Karpas-422 (cell line): ENCODE results near the gene SYS1. TPM values are rescaled to one million over a fixed set of nuclear protein-coding genes. Genes with fewer than 3 reads are reported as not detected.

ENCODE experiments used
- DNase-seq: peaks from one replicate; pipeline ENCODE4 v3.0.0-alpha.2; 2015
- H2AFZ ChIP-seq: fragments of 200-600 bp; sonication (generic); 2 replicates; pipeline ENCODE4 v1.6.1; 2014; ENCODE audit warnings: antibody characterized with exemption, low read length, mixed read lengths
- H3K27ac ChIP-seq: fragments of 200-600 bp; sonication (generic); 2 replicates; pipeline ENCODE4 v1.5.1; 2014; ENCODE audit warnings: mild to moderate bottlenecking, low read length, moderate library complexity
- H3K27me3 ChIP-seq: fragments of 200-600 bp; sonication (generic); 2 replicates; pipeline ENCODE4 v1.6.1; 2014; ENCODE audit warnings: low read length, mixed read lengths
- H3K36me3 ChIP-seq: fragments of 200-600 bp; sonication (generic); 2 replicates; pipeline ENCODE4 v1.6.1; 2014; ENCODE audit warnings: low read length, mixed read lengths; ENCODE audit not compliant: insufficient read depth
- H3K4me1 ChIP-seq: fragments of 200-600 bp; sonication (generic); 2 replicates; pipeline ENCODE4 v1.6.1; 2014; ENCODE audit warnings: mild to moderate bottlenecking, low read length, mixed read lengths
- H3K4me2 ChIP-seq: fragments of 200-600 bp; sonication (generic); 2 replicates; pipeline ENCODE4 v1.6.1; 2014; ENCODE audit warnings: low read length, low read depth, mild to moderate bottlenecking; ENCODE audit not compliant: poor library complexity, severe bottlenecking
- H3K4me3 ChIP-seq: fragments of 200-600 bp; sonication (generic); 2 replicates; pipeline ENCODE4 v1.5.1; 2014; ENCODE audit warnings: mild to moderate bottlenecking, antibody characterized with exemption, low read length, mixed read lengths
- H3K79me2 ChIP-seq: fragments of 200-600 bp; sonication (generic); 2 replicates; pipeline ENCODE4 v1.6.1; 2014; ENCODE audit warnings: mild to moderate bottlenecking, low read length, mixed read lengths
- H3K9ac ChIP-seq: fragments of 200-600 bp; sonication (generic); 2 replicates; pipeline ENCODE4 v1.6.0; 2014; ENCODE audit warnings: low read length
- H3K9me2 ChIP-seq: fragments of 200-600 bp; sonication (generic), shearing (Covaris generic); replicated peaks from 2 replicates; pipeline ENCODE4 v1.6.0; 2014; ENCODE audit warnings: mild to moderate bottlenecking, low read length, moderate library complexity; ENCODE audit not compliant: insufficient read depth
- H3K9me3 ChIP-seq: fragments of 300-700, 200-600 bp; sonication (generic); 2 replicates; pipeline ENCODE4 v1.6.1; 2014; ENCODE audit warnings: low read length, mixed read lengths
- H4K20me1 ChIP-seq: fragments of 200-600 bp; sonication (generic); 2 replicates; pipeline ENCODE4 v1.6.1; 2014; ENCODE audit warnings: mild to moderate bottlenecking, antibody characterized with exemption, low read length, low read depth; ENCODE audit not compliant: insufficient read depth
- total RNA-seq: library from RNA; depleted of rRNA; stranded (reverse); fragments of >200 nt; shearing (Covaris generic); gene quantifications from 2 replicates; pipeline ENCODE4 v1.2.3, GENCODE V29; 2014; ENCODE audit warnings: low replicate concordance

SYS1 gene
- total RNA-seq, 1 experiment from 2014 or later = 18.6 TPM

DNA sequence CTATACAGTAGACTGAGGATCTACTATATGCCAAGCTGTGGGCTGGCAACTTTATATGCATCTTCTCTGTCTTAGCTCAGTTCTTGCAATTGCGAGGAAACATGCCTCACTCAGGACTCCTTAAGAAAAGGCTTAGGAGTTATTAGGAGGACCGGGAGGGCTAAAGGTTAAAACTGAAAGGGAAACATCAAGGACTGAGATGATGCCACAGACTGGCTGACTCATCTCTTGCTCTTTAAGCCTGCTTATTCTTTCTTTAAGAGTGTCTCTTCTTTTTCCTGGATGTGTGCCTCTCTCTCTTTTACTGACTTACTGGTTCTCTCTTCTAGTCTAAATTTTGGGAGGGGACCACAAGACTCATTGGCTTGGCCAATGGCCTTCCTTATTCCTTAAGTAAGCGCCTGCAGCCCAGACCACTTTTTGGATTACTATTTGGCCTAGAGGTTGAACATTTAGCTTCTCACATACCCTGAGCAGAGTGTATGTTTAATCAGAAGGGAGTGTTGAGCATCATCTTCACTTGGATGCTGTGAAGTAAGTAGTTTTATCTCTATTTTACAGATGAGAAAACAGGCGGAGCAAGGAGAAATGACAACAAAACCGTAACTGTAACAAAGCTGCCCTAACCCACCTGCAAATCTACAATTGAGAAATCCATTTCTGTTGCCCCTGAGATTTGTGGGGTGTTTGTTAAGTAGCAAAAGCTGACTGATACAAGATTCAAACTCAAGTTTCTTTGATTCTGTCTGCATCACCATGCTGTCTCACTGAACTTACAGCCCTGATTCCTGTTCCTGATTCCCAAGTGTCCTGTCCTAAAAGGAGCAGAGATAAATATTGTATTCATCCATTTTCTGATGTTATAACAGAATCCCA, 7.5 kb upstream of the SYS1 start:
- Histone ChIP-seq H3K27me3 (no peaks in the 10 kb centered on the region), H3K27ac (no peak overlapping the region), H4K20me1 (no peaks in the 10 kb centered on the region), H3K79me2 (no peaks in the 10 kb centered on the region), H3K36me3 (no peaks in the 10 kb centered on the region), H3K4me2 (no peak overlapping the region), H3K9ac (no peak overlapping the region), H3K4me3 (no peak overlapping the region), H3K9me3 (no peaks in the 10 kb centered on the region), H2AFZ (no peak overlapping the region), H3K9me2 (no peaks in the 10 kb centered on the region), H3K4me1 (no peaks in the 10 kb centered on the region)
- DNase-seq = no peak

DNA sequence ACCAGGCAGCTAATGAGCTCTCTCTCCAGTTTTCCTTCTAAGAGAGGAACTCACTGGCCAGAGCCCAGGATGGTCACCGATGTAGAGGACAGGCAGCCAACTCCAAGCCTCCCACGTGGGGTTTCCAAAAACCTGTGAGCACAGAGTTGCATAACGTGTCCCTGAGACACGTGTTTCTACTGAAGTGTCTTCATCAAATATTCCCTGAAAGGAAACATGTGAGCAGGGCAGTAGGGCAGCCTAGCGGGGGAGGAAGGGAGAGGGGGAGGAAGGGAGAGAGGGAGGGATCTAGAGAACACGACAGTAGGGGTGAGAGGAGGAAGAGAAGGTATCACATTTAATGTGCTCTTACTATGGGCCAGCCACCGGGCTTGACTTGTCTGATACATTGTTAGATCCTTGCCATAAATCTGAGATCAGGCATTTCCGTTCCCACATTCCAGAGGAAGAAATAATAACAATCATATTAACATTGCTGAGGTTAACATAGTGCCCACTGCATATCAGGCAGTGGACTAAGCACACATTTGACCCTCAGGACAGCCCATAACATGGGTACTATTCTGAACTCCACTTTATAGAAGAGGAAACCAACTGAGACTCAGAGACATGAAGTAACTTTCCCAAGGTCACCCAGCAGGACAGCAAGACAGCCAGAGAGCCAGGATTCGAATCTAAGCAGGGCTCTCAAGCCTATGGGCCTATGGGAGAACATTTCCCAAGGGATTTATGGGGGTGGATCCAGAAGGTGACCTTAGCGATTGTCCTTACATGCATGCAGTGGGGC, 4.5 kb upstream of the SYS1 start:
- peaks cover 5% of the 10 kb centered on the region for H3K4me1 ChIP-seq
- no peaks in the 10 kb centered on the region for H3K9me3 ChIP-seq
- H3K9me2 ChIP-seq = no peaks in the 10 kb centered on the region
- no peaks in the 10 kb centered on the region for H3K79me2 ChIP-seq
- no peaks in the 10 kb centered on the region for H3K27me3 ChIP-seq
- H3K36me3 ChIP-seq = no peaks in the 10 kb centered on the region
- no peak overlapping the region for H3K27ac ChIP-seq
- no peak for DNase-seq
- no peak overlapping the region for H2AFZ ChIP-seq
- no peak overlapping the region for H3K4me3 ChIP-seq
- H3K9ac ChIP-seq = no peak overlapping the region
- no peak overlapping the region for H3K4me2 ChIP-seq
- no peaks in the 10 kb centered on the region for H4K20me1 ChIP-seq

DNA sequence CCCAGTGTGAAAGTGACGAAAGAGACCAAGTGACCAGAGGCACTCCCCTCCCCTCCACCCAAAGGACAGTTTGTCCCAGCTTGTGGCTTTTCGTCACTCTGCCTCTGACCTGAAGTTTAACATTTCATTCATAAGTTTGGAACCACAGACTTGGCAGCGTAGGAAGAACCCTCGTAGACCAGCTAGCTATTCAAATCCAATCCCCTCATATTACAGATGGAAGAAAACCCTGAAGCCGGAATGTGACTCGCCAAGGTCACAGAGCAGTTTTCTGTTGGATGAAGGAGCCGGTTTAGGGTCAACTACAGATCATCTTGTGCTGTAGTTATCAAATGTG, 3.9 kb upstream of the SYS1 start:
- Histone ChIP-seq H3K9ac (no peak overlapping the region), H4K20me1 (peaks cover 3% of the 10 kb centered on the region; the same call in 1 of the 2 replicates), H3K9me2 (no peaks in the 10 kb centered on the region), H3K27ac (no peak overlapping the region), H3K27me3 (no peaks in the 10 kb centered on the region), H3K4me1 (peaks cover 10% of the 10 kb centered on the region), H2AFZ (no peak overlapping the region), H3K4me2 (no peak overlapping the region), H3K79me2 (no peaks in the 10 kb centered on the region), H3K9me3 (no peaks in the 10 kb centered on the region), H3K4me3 (no peak overlapping the region), H3K36me3 (no peaks in the 10 kb centered on the region)
- DNase-seq = no peak

DNA sequence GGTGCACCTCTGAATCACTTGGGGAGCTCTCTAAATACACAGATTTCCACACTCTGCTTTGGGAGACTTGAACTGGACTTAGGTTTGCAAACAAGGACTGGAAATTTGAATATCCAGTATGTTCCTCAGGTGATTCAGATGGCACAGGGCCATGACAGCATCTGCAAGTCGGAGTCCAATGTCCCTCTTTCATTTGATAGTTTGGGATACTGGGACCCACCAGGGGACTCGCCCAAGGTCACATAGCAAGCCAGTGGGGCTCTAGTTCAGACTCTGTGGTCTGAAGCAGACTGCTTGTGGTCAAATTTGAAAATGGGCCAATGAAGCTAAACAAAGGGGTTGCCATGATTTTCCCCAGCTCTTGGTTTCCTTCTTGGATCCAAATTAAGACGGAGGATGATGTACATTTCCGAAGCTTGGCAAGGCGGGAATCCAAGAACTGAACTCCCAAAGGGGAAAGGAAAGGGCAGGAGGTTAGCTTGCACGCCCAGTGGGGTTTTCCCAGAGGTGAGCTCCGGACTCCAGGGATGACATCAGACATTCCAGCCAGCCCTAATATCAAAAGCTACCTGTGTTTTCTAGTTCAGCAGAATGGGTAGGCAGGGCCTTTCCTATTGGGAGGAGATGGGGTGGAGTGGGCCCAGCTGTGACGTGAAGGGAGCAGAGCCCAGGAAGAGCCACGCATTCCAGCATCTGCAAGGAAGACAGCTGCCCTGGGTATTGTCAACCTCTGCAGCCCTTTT, 3.4 kb upstream of the SYS1 start:
- Histone ChIP-seq H3K4me2 (no peak overlapping the region), H3K9me2 (no peaks in the 10 kb centered on the region), H3K4me3 (no peak overlapping the region), H3K27me3 (no peaks in the 10 kb centered on the region), H3K79me2 (no peaks in the 10 kb centered on the region), H3K9me3 (no peaks in the 10 kb centered on the region), H2AFZ (no peak overlapping the region), H3K4me1 (peaks cover 12% of the 10 kb centered on the region), H3K9ac (no peak overlapping the region), H4K20me1 (peaks cover 4% of the 10 kb centered on the region; the same call in 1 of the 2 replicates), H3K27ac (no peak overlapping the region), H3K36me3 (no peaks in the 10 kb centered on the region)
- no peak for DNase-seq

DNA sequence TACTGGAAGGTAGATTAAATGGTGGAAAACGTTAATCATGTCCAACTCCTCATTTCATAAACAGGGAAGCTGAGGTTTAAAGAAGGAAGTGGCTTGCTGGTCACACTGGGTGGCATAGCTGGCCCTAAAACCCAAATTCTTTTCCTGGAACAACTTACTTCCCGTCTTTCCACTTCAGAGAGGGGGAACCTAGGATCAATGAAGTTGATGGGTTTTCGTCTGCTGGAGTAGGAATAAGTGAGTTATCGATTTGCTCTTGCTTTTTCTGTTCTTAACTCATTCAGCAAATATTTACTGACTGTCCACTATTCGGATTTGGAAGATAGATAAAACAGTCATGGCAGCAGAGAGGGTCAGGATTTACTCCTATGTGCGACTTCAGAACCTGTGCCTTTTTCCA, 1.2 kb upstream of the SYS1 start:
- Histone ChIP-seq H2AFZ (no peak overlapping the region), H3K9ac (no peak overlapping the region), H3K4me2 (no peak overlapping the region), H3K9me2 (no peaks in the 10 kb centered on the region), H3K36me3 (no peaks in the 10 kb centered on the region; the same call in 1 of the 2 replicates), H3K79me2 (no peaks in the 10 kb centered on the region), H4K20me1 (peaks cover 16% of the 10 kb centered on the region), H3K27ac (no peak overlapping the region), H3K27me3 (no peaks in the 10 kb centered on the region), H3K4me3 (no peak overlapping the region), H3K9me3 (no peaks in the 10 kb centered on the region), H3K4me1 (peaks cover 16% of the 10 kb centered on the region)
- no peak for DNase-seq

DNA sequence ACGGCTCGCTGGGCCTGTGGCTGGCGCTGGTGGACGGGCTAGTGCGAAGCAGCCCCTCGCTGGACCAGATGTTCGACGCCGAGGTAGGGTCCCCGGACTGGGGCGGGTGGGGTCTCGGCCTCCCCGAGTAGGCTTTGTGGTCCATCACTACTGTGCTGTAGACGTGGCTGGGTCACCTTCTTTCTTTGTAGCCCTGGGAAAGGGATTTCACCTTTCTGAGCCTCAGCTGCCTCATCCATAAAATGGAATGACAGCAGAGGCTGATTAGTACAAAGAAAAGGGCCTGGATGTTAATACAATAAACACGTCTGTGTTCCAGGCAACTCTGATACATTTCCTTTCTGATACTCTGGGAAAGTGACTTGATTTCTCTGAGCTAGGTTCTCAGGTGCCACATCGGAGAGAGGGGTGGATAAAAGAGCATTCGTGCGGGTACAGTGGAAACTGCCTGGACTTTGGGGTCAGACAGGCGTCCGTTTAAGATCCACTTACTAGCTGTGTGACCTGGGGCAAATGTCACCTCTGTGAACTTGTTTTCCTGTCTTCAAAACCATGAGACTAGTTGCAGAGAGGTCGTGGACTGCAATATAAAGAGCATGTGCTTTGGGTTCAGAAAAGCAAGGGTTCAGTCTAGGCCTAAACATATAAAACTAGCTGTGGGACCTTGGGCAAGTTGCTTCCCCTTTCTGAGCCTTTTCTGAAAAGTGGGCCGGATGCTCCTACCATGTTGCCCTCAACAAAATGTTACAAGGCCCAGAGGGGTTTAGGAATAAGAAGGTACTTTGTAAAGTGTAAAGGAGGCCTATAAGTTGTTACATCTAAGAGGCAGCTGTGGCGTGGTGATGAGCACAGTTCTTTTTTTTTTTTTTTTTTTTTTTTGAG, 896 bp downstream of the SYS1 start:
- Histone ChIP-seq H3K79me2 (no peaks in the 10 kb centered on the region), H3K9ac (peak overlapping the region; percentile 93), H3K9me2 (no peaks in the 10 kb centered on the region), H3K36me3 (no peaks in the 10 kb centered on the region; the same call in 1 of the 2 replicates), H3K4me1 (peaks cover 36% of the 10 kb centered on the region), H3K27me3 (no peaks in the 10 kb centered on the region), H3K27ac (no peak overlapping the region), H3K9me3 (no peaks in the 10 kb centered on the region), H3K4me3 (peak overlapping the region; percentile 91), H3K4me2 (peak overlapping the region; percentile 87), H2AFZ (peak overlapping the region; percentile 99; the same call in 1 of the 2 replicates), H4K20me1 (peaks cover 32% of the 10 kb centered on the region)
- DNase-seq = peak; percentile 54

DNA sequence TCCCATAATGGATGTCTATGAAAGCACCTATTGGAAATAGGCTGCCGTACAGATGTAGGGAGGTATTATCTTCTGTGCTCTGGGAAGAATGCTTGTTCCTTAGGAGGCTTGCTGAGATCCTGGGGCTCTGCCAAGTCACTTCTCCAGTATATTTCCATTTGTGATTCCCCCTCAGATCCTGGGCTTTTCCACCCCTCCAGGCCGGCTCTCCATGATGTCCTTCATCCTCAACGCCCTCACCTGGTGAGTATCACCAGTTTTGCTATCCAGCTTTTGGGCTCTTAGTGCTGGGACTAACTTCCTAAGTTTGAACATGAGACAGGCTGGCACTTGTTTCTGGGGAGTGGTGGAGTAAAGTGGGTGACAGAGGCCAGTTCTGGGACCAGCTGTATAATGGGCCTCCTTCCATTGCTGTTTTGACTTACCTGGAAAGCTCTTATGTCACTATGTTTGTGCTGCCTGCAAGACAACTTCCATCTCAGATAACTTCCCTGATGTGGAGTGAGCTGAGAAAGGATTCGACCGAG, 2.6 kb downstream of the SYS1 start:
- peaks cover 42% of the 10 kb centered on the region for H3K4me1 ChIP-seq

More for the DNA sequence above, 2.6 kb downstream of the SYS1 start:
- Histone ChIP-seq H3K9me3 (no peaks in the 10 kb centered on the region), H3K36me3 (no peaks in the 10 kb centered on the region; the same call in 1 of the 2 replicates), H3K4me3 (no peak overlapping the region), H3K9ac (no peak overlapping the region), H3K79me2 (no peaks in the 10 kb centered on the region), H3K27ac (no peak overlapping the region), H3K4me2 (no peak overlapping the region), H2AFZ (no peak overlapping the region), H3K9me2 (no peaks in the 10 kb centered on the region), H4K20me1 (peaks cover 40% of the 10 kb centered on the region), H3K27me3 (no peaks in the 10 kb centered on the region)
- no peak for DNase-seq
